Fibroblast of skin of right quadriceps (primary cell): ENCODE results near the gene H2AZ2.
"Not testable (repeated sequence)": the region's sequence is repeated elsewhere in the genome, so short reads cannot be mapped to it uniquely, and the experiment has no call there.

Experiments used
- DNase-seq: peaks from one replicate; pipeline ENCODE4 v3.0.0-alpha.2; 2013

The H2AZ2 gene

DNA sequence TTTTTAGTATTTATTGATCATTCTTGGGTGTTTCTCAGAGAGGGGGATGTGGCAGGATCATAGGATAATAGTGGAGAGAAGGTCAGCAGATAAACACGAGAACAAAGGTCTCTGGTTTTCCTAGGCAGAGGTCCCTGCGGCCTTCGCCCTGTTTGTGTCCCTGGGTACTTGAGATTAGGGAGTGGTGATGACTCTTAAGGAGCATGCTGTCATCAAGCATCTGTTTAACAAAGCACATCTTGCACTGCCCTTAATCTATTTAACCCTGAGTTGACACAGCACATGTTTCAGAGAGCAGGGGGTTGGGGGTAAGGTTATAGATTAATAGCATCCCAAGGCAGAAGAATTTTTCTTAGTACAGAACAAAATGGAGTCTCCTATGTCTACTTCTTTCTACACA, 22.4 kb upstream of the H2AZ2 start:
- DNase-seq = not testable (repeated sequence)

DNA sequence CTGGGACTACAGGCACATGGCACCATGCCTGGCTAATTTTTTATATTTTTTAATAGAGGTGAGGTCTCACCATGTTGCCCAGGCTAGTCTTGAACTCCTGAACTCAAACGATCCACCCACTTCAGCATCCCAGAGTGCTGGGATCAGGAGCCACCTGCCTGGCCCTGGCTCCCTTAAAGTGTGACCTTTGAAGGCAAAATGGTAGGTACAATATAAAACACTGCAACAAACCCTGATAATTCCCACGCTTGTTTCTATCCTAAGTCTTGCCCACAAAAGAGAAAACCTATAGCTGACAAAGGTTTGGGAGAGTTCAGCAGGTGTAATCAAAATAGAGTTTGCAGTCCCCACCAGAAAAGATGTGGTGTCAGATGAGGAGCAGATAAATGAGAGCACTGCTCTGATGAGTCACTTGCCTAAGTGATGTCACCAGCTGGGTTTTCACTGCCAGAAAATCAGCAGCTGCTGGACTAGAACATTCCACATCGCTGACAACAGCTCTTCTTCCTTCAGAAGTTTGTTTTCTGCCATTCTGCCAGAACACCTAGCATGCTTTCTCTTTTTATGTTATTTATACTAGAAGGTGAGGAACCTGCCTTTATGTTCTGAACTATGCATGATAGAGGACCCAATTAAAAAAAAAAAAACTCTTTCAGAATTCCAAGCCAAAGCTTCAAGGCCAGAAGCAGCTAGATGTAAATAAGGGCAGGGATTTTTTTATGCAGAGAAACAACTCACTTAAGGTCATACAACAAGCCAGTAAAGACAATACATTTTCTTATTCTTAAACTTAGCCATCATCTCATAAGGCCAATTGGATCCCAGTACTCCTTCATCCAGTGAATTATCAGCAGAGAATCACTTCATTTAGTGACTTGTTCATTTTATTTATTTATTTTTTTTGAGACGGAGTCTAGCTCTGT, 19.4 kb upstream of the H2AZ2 start:
- peak; percentile 80 for DNase-seq

DNA sequence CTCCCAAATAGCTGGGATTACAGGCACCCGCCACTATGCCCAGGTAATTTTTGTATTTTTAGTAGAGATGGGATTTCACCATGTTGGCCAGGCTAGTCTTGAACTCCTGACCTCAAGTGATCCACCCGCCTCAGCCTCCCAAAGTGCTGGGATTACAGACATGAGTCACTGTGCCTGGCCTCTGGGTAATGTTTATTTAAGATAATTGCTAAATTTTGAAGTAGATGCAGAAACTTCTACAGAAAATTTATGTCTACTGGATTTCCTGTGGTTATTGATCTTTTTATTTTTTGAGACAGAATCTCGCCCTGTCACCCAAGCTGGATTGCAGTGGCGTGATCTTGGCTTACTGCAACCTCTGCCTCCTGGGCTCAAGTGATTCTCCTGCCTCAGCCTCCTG, 14.1 kb upstream of the H2AZ2 start:
- not testable (repeated sequence) for DNase-seq

DNA sequence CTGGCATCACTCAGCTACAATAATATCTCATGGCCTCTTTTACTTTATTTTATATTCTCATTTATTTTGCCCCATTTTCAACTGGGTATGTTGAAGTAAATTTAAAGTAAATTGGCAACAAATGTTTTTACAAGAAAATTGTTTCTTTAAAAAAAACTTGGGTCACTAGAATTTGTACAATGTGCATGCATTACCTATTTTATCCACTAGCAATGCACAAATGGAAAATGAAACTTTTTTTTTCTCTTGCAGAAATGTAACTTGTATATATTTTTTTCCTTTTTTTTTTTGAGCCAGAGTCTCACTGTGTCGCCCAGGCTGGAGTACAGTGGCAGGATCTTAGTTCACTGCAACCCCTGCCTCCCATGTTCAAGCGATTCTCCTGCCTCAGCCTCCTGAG, 10.3 kb upstream of the H2AZ2 start:
- DNase-seq = no peak

DNA sequence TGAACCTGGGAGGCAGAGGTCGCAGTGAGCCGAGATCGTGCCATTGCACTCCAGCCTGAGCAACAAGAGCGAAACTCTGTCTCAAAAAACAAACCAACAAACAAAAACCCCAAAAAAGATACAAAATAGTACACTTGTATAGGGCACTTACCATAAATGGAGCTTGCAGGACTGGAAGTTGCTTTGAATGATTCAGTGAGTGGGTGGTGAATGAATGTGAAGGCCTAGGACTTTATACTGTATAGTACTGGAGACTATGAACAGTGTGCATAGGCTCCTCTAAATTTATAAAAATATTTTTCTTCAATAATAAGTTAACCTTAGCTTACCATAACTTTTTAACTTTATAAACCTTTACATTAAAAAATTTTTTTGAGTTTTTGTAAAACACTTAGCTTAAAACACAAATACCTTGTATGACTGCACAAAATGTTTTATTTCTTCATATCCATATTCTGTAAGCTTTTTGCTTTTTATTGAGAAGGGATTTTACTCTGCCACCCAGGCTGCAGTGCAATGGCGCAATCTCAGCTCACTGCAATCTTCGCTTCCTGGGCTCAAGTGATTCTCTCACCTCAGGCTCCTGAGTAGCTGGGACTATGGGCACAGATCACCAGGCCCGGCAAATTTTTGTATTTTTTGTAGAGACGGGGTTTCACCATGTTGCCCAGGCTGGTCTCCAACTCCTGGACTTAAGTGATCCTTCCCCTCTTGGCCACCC, 6.9 kb upstream of the H2AZ2 start:
- DNase-seq = no peak

DNA sequence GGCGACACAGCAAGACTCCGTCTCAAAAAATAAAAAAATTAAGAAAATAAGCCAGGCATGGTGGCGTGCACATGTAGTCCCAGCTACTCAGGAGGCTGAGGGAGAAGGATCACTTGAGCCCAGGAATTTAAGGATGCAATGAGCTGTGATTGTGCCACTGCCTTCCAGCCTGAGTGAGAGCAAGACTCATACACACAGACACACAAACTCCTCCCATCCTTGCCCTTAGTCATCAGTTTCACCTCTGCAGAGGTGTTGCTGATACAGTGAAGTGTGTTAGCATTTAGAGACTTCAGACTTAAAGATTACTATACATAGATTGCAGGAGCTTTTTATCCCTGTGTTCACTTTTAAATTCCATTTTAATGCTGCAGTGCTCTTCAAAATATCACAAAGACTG, 5.5 kb upstream of the H2AZ2 start:
- DNase-seq = no peak

DNA sequence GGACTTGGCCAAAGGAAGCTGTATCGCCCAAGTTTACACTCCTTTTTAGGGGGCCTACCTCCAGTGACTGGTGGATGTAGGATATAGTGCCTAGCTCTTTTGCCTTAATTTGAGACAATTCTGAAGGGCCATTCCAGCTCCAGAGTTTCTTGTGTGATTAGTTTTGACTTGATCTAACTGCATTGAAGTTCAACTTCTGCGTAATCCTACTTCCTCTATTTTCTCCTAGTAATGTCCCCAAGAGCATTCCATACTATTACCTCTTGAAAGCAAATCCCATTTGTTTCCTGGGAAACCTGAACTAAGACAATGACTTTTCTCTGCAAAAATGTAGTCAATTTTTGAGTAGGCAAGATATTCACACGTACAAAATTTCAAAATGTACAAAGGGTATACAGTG, 4.7 kb upstream of the H2AZ2 start:
- no peak for DNase-seq

DNA sequence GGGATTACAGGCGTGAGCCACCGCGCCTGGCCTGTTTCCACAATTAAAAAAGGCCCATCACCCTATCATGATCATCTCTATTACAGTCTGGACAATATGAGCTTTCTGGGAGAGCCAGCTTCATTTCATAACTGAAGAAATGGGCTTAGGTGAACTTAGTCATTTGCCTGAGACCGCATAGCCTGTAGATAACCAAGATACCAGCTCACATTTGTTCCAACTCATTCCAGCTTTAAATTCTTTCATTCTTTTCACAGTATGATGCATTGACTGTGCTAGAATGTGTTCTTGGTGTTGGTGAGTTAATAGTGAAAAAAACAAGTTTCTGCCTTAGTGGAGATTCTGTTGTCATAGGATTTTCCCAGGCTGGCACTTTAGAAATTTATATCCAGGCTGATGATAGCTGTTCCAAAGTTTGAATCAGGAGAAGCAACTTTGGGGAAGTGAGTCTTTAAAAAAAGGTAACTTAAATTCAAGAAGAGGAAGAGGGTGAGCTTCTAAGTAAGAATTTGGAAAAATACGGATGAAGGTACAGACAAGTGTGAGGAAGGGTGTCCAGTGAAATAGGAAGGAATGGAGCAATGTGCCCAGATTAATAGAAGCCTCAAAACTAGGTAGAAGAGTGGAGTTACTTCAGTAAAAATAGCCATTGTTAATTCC, 2.1 kb upstream of the H2AZ2 start:
- DNase-seq = no peak

DNA sequence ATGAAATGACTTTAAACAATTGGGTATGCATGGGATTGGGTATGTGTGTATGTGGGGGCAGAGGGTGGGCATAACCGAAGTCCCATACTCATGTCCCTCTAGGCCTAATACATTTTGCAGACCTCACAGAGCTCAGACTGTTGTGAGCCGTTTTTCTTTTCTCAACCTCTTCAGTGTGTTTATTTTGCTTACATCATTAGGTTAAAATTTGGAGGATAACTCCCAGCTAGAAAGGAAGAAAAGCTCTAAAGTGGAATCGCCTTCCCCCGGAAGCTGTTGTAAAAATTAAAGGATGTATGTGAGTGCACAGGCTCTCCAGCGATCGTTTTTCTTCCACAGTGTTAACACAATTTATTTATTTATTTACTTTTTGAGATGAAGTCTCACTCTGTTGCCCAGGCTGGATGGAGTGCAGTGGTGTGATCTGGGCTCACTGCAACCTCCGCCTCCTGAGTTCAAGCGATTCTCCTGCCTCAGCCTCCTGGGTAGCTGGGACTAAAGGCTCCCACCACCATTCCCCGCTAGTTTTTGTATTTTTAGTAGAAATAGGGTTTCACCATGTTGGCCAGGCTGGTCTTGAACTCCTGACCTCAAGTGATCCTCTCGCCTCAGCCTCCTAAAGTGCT, 1.5 kb upstream of the H2AZ2 start:
- DNase-seq = no peak

DNA sequence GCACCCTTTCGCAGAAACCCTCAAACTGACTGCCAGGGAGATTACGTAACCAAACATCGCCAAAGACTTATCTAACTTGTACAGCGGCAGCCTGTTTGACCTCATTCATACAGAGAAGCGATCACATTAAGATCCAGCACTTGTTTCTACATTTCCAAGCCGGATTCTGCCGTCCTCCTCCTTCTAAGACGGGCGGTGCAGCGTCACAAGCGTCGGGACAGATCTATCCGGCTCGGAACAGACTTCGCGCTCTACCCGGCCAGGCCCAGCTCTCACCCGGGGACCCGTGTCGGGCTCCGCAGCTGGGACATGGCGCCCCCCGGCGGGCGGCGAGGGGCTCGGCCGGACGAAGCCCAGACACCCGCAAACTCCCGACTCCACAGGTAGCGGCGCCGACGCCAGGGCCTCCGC, 373 bp downstream of the H2AZ2 start:
- peak; percentile 82 for DNase-seq

DNA sequence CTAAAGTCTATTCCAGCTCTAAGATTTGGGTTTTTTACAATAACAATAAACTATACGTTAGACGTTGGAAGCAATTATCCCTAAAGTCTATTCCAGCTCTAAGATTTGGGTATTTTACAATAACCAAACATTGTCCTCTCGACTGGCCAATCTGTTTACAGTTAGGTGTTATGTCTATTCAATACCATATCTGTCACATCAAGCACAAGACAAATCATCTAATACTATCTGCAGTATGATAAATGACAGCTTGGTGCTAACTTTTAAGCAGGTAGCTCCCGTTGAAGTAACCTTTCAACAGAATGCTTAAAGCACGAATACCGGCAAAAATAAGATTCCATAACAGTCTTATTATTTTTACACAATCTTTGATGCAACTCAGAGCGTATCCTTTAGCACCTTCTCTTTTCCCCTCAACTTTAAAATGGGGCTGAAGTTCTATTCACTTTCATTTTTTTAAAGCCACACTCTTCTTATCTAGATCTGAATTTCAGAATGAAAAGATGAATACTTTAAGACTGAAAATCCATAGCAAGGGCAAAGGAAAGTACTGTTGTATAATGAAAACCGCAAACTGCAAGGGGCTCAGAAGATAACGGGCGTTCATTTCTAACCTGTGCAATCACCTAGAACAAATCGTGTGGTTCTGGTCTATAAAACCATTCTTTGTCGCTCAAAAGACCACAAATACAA, 925 bp downstream of the H2AZ2 start:
- no peak for DNase-seq

DNA sequence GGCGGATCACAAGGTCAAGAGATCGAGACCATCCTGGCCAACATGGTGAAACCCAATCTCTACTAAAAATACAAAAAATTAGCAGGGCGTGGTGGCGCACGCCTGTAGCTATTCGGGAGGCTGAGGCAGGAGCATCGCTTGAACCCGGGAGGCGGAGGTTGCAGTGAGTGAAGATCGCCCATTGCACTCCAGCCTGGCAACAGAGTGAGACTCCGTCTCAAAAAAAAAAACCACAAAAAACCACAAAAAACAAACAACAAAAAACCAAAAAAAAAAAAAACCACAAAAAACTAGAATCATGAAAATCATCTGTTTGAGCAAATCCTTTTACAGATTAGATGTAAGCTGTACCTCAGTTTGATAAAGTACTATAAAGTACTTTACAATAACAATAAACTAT, 1.5 kb downstream of the H2AZ2 start:
- DNase-seq = not testable (repeated sequence)

DNA sequence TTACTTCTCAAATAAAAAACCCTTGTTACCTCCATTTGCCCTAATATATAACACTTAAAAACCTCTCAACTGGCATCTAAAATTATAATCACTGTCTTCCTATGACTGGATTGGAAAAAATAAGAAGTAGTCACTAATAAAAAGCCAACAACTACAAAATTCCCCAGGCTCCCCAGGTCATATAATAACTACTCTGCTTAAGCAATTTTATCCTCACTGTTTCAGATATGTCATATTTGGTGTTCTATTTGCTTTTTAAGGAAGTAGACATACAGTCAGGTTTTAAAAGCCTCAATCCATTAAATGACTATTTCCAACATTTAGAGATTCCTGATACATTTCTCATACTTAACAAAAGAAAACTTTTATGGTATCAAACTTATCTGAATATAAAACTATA, 2.4 kb downstream of the H2AZ2 start:
- DNase-seq = no peak

DNA sequence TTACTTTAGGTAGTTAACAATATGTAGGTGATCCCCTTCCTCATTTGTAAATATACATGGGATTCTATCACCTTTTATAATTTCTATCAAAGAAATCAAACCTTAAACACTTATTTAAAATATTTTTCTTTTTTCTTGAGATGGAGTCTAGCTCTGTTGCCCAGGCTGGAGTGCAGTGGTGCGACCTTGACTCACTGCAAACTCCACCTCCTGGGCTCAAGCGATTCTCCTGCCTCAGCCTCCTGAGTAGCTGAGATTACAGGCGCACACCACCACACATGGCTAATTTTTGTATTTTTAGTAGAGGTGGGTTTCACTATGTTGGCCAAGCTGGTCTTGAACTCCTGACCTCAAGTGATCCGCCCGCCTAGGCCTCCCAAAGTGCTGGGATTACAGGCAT, 4.4 kb downstream of the H2AZ2 start:
- not testable (repeated sequence) for DNase-seq

DNA sequence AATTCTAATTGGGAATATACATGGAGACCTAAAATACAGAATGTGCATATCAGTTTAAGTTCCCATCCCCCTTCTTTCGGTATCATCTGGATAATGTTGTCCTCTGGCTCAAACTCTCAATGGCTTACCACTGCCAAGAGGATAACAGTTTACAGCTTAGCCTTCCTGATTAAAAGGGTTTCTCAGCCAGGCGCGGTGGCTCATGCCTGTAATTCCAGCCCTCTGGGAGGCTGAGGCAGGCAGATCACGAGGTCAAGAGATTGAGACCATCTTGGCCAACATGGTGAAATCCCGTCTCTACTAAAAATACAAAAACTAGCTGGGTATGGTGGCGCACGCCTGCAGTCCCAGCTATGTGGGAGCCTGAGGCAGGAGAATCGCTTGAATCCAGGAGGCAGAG, 5.2 kb downstream of the H2AZ2 start:
- DNase-seq = not testable (repeated sequence)

DNA sequence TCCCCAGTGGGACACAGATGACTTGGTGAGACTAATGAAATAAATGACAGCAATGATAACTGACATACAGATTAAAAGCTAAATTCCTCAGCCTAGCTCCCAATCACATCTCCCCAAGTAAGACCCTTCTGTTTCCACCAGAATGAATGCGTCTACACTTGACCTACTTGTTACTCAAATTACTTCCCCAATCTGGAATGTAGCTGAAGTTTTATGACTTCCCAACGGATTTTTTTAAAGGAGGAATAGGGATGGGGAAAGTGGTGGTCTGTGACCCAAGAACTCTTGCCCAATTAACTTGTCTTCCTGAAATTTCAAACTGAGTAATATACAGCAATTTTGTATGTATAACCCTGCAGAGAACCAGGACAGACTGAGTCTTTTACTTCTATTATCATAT, 9.1 kb downstream of the H2AZ2 start:
- no peak for DNase-seq

DNA sequence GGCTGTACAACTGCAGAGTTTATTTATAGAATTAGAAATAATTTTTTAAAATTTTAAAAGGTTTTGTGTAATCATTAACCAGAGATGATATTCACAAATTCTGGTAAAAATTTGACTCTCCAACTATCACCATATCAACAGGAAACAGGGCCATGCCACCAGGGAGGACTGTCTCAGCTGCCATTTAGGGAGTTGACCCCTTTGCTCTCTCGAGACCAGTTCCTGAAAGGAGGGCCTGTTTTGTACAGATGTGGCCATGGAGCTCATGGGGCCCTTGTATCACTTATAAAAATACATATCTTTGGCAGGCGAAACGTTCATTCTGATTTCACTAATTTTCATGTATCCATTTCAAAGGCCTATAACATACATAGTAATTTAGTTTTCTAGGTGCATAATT, 20.3 kb downstream of the H2AZ2 start:
- DNase-seq = no peak

DNA sequence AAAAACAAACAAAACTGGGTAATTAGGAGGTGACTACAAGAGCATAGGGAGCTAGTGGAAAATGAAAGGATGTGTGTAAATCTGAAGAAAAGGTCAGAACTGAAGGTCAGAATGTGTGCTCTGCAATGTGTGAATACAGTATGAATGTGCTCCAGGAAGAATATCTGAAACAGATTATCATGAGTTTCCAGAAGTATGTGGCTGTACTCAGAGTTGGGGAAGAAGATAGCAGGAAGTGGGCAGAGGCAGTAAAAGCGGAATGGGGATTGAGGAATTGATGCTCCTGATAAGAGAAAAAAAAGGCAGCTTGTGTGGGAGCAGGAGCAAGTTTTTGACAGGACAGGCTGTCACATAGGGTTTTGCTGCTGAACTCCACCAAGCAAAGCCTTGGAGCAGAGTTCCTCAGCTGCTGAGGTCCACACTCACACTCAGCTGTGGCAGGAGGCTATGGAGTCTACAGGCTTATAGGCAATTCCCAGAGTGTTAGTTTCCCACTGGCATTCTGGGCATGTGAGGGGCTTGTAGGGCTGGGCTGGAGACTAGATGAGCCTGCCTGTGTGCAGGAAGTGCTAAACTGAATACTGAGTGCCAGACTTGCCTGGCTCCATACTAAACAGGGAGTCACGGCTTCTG, 22.9 kb downstream of the H2AZ2 start:
- peak; percentile 51 for DNase-seq

DNA sequence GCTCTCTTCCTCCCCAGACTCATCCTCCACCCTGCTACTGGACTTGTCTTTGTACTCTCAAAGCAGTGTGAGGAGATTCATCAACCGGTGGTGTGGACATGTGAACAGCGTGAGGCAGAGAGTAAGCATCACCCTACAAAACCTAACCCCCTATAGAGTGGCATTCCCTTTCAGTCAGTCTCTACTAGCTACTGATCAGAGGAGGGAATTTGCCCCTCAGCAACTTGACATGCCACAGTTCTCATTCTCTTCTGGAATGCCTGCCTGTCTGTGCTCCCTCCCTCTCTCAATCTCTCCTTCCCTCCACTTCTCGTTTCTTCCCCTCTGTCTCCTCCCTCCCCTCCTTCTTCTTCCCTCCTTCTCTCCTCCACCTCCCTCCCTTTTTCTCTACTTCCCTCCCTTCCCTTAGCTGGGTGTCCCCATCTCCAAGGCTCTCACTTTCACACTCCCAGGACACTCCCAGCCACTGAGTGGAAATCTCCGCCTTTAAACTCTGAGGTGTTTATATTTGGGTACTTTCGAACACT, 24.6 kb downstream of the H2AZ2 start:
- no peak for DNase-seq

DNA sequence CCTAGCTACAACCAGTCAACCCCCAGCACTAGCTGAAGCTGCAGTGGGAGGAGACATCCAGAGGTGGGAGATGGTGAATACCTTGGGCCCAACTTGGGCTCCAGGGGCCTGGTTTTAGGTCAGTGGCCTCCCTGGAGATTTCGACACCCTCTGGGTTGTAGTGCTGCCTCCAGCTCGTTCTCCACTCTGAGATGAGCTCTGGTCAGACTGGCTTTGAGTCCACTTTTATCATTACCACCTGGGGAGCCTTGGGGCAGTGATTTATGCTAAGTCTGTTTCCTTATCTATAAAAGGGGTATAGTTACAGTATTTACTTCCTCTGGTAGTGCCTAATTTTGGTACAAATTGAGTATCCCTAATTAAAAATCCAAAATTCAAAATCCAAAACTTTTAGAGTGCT, 28.6 kb downstream of the H2AZ2 start:
- no peak for DNase-seq

DNA sequence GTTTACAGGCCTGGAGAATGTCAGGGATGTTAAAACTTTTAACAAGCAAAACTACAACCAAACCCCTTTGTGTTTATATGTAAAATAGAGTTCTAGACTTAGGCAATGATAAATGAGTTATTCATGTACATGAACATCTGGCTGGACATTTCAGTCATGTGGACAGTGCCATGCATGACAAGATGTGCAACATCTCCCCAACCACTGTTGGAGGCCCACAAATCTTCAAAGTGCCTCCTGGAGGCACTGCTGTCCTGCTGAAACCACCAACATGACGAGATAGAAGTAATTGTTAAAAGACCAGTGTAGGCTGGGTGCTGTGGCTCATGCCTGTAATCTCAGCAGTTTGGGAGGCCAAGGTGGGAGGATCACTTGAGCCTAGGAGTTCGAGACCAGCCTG, 33.0 kb downstream of the H2AZ2 start:
- no peak for DNase-seq

DNA sequence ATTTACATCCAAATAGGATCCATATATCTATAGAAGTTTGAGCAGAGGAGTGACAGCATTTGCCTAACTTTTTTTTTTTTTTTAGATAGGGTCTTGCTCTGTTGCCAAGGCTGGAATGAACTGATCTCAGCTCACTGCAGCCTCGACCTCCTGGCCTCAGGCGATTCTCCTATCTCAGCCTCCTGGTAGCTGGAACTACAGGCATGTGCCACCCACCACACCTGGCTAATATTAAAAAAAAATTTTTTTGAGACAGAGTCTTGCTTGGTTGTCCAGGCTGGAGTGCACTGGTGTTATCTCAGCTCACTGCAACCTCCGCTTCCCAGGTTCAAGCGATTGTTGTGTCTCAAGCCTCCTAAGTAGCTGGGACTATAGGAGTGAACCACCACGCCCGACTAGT, 36.3 kb downstream of the H2AZ2 start:
- DNase-seq = no peak
